D721Med (cell line): ENCODE measurements around the gene HIRA.
"Not testable (repeated sequence)": the region's sequence is repeated elsewhere in the genome, so short reads cannot be mapped to it uniquely, and the experiment has no call there.

Source experiments
- DNase-seq: peaks from one replicate; pipeline ENCODE4 v3.0.0; 2011; ENCODE audit warnings: low spot score; ENCODE audit not compliant: insufficient read length
- FAIRE-seq: peaks from 2 replicates; lab custom pipeline; 2011; peaks lifted over from hg19 to GRCh38; lab: Jason Lieb, UNC
- TF ChIP-seq, protein P1 (sequence below): IDR thresholded peaks from 2 replicates; pipeline ENCODE4 v1.5.1; 2012; ENCODE audit warnings: mild to moderate bottlenecking, control low read depth; ENCODE audit not compliant: insufficient read depth; ENCODE audit errors: missing control alignments

Gene HIRA

GRCh38 chr22:19371893-19372292 lies 59.6 kb downstream of the HIRA start:
- DNase-seq: no peak
- no peak for FAIRE-seq
- TF ChIP-seq, protein P1, sequence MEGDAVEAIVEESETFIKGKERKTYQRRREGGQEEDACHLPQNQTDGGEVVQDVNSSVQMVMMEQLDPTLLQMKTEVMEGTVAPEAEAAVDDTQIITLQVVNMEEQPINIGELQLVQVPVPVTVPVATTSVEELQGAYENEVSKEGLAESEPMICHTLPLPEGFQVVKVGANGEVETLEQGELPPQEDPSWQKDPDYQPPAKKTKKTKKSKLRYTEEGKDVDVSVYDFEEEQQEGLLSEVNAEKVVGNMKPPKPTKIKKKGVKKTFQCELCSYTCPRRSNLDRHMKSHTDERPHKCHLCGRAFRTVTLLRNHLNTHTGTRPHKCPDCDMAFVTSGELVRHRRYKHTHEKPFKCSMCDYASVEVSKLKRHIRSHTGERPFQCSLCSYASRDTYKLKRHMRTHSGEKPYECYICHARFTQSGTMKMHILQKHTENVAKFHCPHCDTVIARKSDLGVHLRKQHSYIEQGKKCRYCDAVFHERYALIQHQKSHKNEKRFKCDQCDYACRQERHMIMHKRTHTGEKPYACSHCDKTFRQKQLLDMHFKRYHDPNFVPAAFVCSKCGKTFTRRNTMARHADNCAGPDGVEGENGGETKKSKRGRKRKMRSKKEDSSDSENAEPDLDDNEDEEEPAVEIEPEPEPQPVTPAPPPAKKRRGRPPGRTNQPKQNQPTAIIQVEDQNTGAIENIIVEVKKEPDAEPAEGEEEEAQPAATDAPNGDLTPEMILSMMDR: no peak

- DNase-seq (no peak), FAIRE-seq (no peak)
- TF ChIP-seq, protein P1: no peak
Observed at GRCh38 chr22:19368876-19369275, 62.7 kb downstream of the HIRA start.

- no peak for FAIRE-seq
- DNase-seq: no peak
- TF ChIP-seq, protein P1: no peak
Observed at GRCh38 chr22:19367763-19368367, 63.7 kb downstream of the HIRA start.

DNA sequence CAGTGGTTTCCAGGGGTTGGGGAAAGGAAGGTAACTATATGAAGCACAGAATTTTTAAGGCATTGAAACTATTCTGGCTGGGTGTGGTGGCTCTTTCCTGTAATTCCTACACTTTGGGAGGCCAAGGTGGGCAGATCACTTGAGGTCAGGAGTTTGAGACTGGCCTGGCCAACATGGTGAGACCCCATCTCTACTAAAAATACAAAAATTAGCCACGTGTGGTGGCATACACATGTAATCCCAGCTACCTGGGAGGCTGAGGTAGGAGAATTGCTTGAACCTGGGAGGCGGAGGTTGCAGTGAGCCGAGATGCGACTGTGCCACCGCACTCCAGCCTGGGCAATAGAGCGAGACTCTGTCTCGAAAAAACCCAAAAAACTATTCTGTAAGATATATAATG lies 68.0 kb downstream of the HIRA start:
- not testable (repeated sequence) for FAIRE-seq

DNA sequence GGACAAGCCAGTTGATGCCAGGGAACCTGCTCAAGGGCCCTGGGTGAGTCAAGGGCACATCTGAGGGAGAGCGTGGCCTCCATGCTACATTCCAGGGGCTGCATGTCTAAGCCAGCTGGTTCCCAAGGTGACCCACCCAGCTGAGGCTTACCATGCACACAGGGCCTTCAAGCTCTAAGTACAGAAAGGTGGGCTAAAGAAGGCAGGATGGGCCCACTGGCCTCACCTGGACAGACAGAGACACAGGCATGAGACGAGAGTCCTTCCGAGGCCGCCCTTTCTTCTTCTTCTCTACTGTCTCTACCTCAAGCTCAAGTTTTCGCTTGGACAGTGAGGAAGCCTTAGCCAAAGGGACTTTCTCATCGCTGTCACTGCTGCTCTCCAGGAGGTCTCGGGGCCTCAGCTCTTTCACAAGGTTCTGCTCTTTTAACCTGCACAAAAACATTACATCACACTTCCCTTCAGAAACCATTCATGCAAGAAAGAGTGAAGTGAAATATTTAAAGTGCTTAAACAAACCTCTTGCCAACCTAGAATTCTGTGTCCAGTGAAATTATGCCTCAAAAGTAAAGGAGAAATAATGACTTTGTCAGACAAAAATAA lies 69.9 kb downstream of the HIRA start:
- FAIRE-seq (no peak), DNase-seq (no peak)
- TF ChIP-seq, protein P1: no peak

More for the DNA sequence above, 68.0 kb downstream of the HIRA start:
- not testable (repeated sequence) for DNase-seq

GRCh38 chr22:19360862-19361261 lies 70.7 kb downstream of the HIRA start:
- TF ChIP-seq, protein P1: no peak
- FAIRE-seq (no peak), DNase-seq (no peak)

GRCh38 chr22:19360300-19360792 lies 71.2 kb downstream of the HIRA start:
- no peak for DNase-seq
- TF ChIP-seq, protein P1: no peak
- FAIRE-seq: no peak
